Neutrophil (primary cell): ENCODE measurements around the gene FYB1.

Experiments used
- H3K27ac ChIP-seq: fragments of 200-600 bp; sonication (generic); 2 replicates; pipeline ENCODE4 v1.5.1; 2016; ENCODE audit warnings: mild to moderate bottlenecking, moderate library complexity
- H3K27me3 ChIP-seq: fragments of 200-600 bp; sonication (generic); 2 replicates; pipeline ENCODE4 v1.6.0; 2016; ENCODE audit warnings: mild to moderate bottlenecking
- H3K36me3 ChIP-seq: fragments of 200-600 bp; sonication (generic); 2 replicates; pipeline ENCODE4 v1.5.1; 2017
- H3K4me1 ChIP-seq, 2 experiments: fragments of 200-600 bp in 1 of 2; sonication (generic) in 1 of 2; 1 replicate in 1 of 2; 2 replicates in 1 of 2; pipeline versions ENCODE4 v1.5.1 to v1.6.1; 2013 to 2016; ENCODE audit warnings: low read depth in 1 of 2, low read length in 1 of 2, mild to moderate bottlenecking in 1 of 2, moderate library complexity in 1 of 2; ENCODE audit not compliant: control insufficient read depth in 1 of 2, insufficient read depth in 1 of 2
- H3K4me3 ChIP-seq, 2 experiments: fragments of 200-600 bp in 1 of 2; sonication (generic) in 1 of 2; 1 replicate in 1 of 2; 2 replicates in 1 of 2; pipeline ENCODE4 v1.5.1; 2013 to 2016; ENCODE audit warnings: low read depth in 1 of 2, low read length in 1 of 2, mild to moderate bottlenecking in 1 of 2, moderate library complexity in 1 of 2
- H3K9me3 ChIP-seq: fragments of 200-600 bp; sonication (generic); 2 replicates; pipeline ENCODE4 v1.5.1; 2016
- TF ChIP-seq, protein P1 (sequence below): fragments of 200-600 bp; sonication (generic); IDR thresholded peaks from 2 replicates; pipeline ENCODE4 v1.5.1; 2016; ENCODE audit warnings: antibody characterized with exemption

FYB1 gene

DNA sequence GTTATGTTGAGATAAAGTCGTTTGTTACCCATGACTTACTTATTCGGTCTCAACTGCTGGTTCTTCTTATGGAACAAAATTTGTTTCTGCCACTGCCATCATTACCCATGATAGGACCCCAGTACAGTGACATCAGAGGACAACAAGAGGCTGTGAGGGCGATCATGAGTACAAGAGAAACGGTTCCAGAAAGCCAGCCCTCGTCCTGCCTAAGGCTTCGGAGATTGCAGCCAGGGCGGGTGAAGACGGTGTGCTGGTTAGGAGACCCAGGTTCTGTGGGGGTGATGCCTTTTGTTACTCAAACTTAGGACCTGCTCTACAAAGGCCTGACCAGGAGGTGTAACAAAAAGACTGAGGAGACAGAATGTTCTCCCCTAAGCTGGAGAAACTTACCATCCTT is 10.9 kb downstream of the FYB1 start:
- H3K4me1 ChIP-seq, result peaks cover 85 to 94% of the 10 kb centered on the region in 2 experiments
- TF ChIP-seq, protein P1, sequence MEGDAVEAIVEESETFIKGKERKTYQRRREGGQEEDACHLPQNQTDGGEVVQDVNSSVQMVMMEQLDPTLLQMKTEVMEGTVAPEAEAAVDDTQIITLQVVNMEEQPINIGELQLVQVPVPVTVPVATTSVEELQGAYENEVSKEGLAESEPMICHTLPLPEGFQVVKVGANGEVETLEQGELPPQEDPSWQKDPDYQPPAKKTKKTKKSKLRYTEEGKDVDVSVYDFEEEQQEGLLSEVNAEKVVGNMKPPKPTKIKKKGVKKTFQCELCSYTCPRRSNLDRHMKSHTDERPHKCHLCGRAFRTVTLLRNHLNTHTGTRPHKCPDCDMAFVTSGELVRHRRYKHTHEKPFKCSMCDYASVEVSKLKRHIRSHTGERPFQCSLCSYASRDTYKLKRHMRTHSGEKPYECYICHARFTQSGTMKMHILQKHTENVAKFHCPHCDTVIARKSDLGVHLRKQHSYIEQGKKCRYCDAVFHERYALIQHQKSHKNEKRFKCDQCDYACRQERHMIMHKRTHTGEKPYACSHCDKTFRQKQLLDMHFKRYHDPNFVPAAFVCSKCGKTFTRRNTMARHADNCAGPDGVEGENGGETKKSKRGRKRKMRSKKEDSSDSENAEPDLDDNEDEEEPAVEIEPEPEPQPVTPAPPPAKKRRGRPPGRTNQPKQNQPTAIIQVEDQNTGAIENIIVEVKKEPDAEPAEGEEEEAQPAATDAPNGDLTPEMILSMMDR, result no peak
- no peaks in the 10 kb centered on the region for H3K9me3 ChIP-seq
- H3K27ac ChIP-seq, result peak overlapping the region; percentile 22
- peaks cover 40% of the 10 kb centered on the region for H3K36me3 ChIP-seq
- H3K27me3 ChIP-seq, result no peaks in the 10 kb centered on the region
- no peak overlapping the region for H3K4me3 ChIP-seq

- peak overlapping the region; percentile 88 for H3K27ac ChIP-seq
- H3K36me3 ChIP-seq, result peaks cover 40% of the 10 kb centered on the region
- H3K9me3 ChIP-seq, result no peaks in the 10 kb centered on the region
- TF ChIP-seq, protein P1, result no peak
- peaks cover 85 to 93% of the 10 kb centered on the region in 2 experiments for H3K4me1 ChIP-seq
- no peaks in the 10 kb centered on the region for H3K27me3 ChIP-seq
- no peak overlapping the region for H3K4me3 ChIP-seq
These were observed 11.9 kb downstream of the FYB1 start for GRCh38 chr5:39207345-39208045.

- Histone ChIP-seq H3K9me3 (no peaks in the 10 kb centered on the region), H3K27ac (peak overlapping the region; percentile 88), H3K27me3 (no peaks in the 10 kb centered on the region), H3K4me3 (no peak overlapping the region), H3K4me1 (peaks cover 85 to 93% of the 10 kb centered on the region in 2 experiments), H3K36me3 (peaks cover 40% of the 10 kb centered on the region)
- TF ChIP-seq, protein P1, result no peak
These were observed 12.6 kb downstream of the FYB1 start for GRCh38 chr5:39206630-39207321.

DNA sequence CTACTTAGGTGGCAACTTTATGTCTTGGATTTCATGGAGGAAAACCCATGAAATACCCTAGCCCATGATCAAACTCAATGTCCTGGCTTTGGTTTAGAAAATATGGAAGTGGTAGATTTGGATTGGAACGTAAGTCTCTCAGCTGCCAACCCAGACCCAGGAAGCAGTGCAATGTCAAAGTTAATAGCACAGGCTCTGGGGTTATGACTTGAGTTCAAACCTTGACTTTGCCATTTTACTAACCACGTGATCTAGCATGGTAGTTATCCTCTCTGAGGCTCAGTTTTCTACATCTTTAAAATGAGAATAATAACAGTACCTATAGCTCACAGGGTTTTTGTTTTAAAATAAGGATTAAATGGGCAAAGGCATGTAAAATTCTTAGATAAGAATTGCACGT is 13.8 kb downstream of the FYB1 start:
- TF ChIP-seq, protein P1, result no peak
- H3K27ac ChIP-seq, result peak overlapping the region; percentile 88
- H3K4me3 ChIP-seq, result no peak overlapping the region
- peaks cover 48% of the 10 kb centered on the region for H3K36me3 ChIP-seq
- peaks cover 87 to 93% of the 10 kb centered on the region in 2 experiments for H3K4me1 ChIP-seq
- no peaks in the 10 kb centered on the region for H3K27me3 ChIP-seq
- H3K9me3 ChIP-seq, result no peaks in the 10 kb centered on the region

DNA sequence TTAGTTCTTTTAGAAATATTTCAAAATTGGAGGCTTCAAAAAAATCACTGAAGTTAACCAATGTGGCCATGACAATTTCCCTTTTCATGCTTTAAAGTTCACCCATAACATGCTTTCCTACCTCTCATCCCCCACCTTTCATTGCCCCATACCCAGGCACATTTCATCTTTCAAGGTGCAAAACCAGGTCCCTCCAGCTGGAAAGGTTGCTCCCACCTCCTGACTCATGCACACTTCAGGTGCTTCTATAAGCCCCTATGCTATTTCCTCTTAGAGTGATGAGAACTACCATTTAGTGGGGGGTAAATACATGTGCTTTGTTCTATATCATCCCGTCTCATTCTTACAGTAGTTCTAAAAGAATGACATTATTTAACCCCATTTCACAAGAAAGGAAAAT is 15.4 kb downstream of the FYB1 start:
- Histone ChIP-seq H3K4me1 (peaks cover 91 to 95% of the 10 kb centered on the region in 2 experiments), H3K27ac (peak overlapping the region; percentile 88), H3K9me3 (no peaks in the 10 kb centered on the region), H3K36me3 (peaks cover 47% of the 10 kb centered on the region), H3K4me3 (peak overlapping the region; percentile 50 to 65), H3K27me3 (no peaks in the 10 kb centered on the region)
- TF ChIP-seq, protein P1, result no peak
